PC-3 (cell line): Measurements from ENCODE around the gene IGFL2. TPM values are rescaled to one million over a fixed set of nuclear protein-coding genes. Genes with fewer than 3 reads are reported as not detected.

ENCODE experiments used
- ATAC-seq: fragments of 200-7000 bp; cut with Tn5 transposase; 2 replicates; pipeline ENCODE4 v1.9.1; 2020; ENCODE audit warnings: mild to moderate bottlenecking, moderate library complexity
- BruUV-seq: library from RNA; stranded (reverse); fragments of 400-500 nt; replicated peaks from 2 replicates; lab custom pipeline; 2021; lab: Mats Ljungman, UMichigan
- CTCF ChIA-PET: fragments of 300-600 bp; sonication (Branson Sonifier 250); formaldehyde crosslinking; loops from one replicate; lab custom pipeline; 2022; ENCODE audit warnings: antibody characterized with exemption; lab: Charles Lee
- POLR2A ChIA-PET: fragments of 300-600 bp; sonication (Branson Sonifier 250); formaldehyde crosslinking; loops from one replicate; lab custom pipeline; 2022; ENCODE audit warnings: antibody characterized with exemption; ENCODE audit not compliant: unreplicated experiment; lab: Charles Lee
- DNase-seq: peaks from one replicate; pipeline ENCODE4 v3.0.0-alpha.2; 2015
- H2AFZ ChIP-seq: fragments of 300-600 bp; sonication (generic); 2 replicates; pipeline ENCODE4 v1.6.0; 2016; ENCODE audit warnings: antibody characterized with exemption, low read length
- H3F3A ChIP-seq: fragments of 300-600 bp; sonication (generic); one replicate; pipeline ENCODE4 v1.6.0; 2017; ENCODE audit warnings: antibody characterized with exemption, low read length, control low read depth, mild to moderate bottlenecking; ENCODE audit not compliant: unreplicated experiment
- H3K27ac ChIP-seq: fragments of 300-600 bp; sonication (generic); 2 replicates; pipeline ENCODE4 v1.5.1; 2016; ENCODE audit warnings: mild to moderate bottlenecking, low read length
- H3K27me3 ChIP-seq: fragments of 300-600 bp; sonication (generic); 2 replicates; pipeline ENCODE4 v1.6.1; 2016; ENCODE audit warnings: low read length, mixed read lengths
- H3K36me3 ChIP-seq: fragments of 300-600 bp; sonication (generic); 2 replicates; pipeline ENCODE4 v1.6.1; 2016; ENCODE audit warnings: low read depth, mixed run types, low read length, mixed read lengths
- H3K4me1 ChIP-seq: fragments of 300-600 bp; sonication (generic); 2 replicates; pipeline ENCODE4 v1.5.1; 2016; ENCODE audit warnings: low read length; ENCODE audit not compliant: insufficient read depth
- H3K4me2 ChIP-seq: fragments of 300-600 bp; sonication (generic); 2 replicates; pipeline ENCODE4 v1.6.0; 2016; ENCODE audit warnings: low read length
- H3K4me3 ChIP-seq: fragments of 300-600 bp; sonication (generic); 2 replicates; pipeline ENCODE4 v1.5.1; 2016; ENCODE audit warnings: mild to moderate bottlenecking, low read length, mixed read lengths
- H3K79me2 ChIP-seq: fragments of 300-600 bp; sonication (generic); 2 replicates; pipeline ENCODE4 v1.6.1; 2017; ENCODE audit warnings: low read length, mixed read lengths
- H3K9ac ChIP-seq: fragments of 300-600 bp; sonication (generic); 2 replicates; pipeline ENCODE4 v1.6.0; 2016; ENCODE audit warnings: mild to moderate bottlenecking, low read length
- H3K9me2 ChIP-seq: fragments of 300-600 bp; sonication (generic); replicated peaks from 2 replicates; pipeline ENCODE4 v1.6.1; 2016; ENCODE audit warnings: mixed run types, low read length, mixed read lengths
- H3K9me3 ChIP-seq: fragments of 300-600 bp; sonication (generic); 2 replicates; pipeline ENCODE4 v1.6.1; 2016; ENCODE audit warnings: low read length, mixed read lengths
- H4K20me1 ChIP-seq: fragments of 300-600 bp; sonication (generic); 2 replicates; pipeline ENCODE4 v1.6.1; 2016; ENCODE audit warnings: low read length, mixed read lengths
- CTCF ChIP-seq: fragments of 300-600 bp; sonication (generic); conservative IDR thresholded peaks from 2 replicates; pipeline ENCODE4 v1.5.1; 2017; ENCODE audit warnings: antibody characterized with exemption, low read depth, mild to moderate bottlenecking, low read length
- EZH2 ChIP-seq: fragments of 300-600 bp; sonication (generic); IDR thresholded peaks from one replicate; pipeline ENCODE4 v1.6.1; 2017; ENCODE audit warnings: antibody characterized with exemption, mild to moderate bottlenecking, low read length; ENCODE audit not compliant: unreplicated experiment
- EZH2phosphoT487 ChIP-seq: fragments of 300-600 bp; sonication (generic); IDR thresholded peaks from 2 replicates; pipeline ENCODE4 v1.6.1; 2018; ENCODE audit warnings: mild to moderate bottlenecking, antibody characterized with exemption, low read length, borderline replicate concordance
- intact Hi-C: fragments of 100-400 bp; cut with micrococcal nuclease; formaldehyde crosslinking; loops from 2 replicates; pipeline ENCODE4 v1.9.0; 2023
- total RNA-seq: library from RNA; depleted of rRNA; stranded (reverse); fragments of >200 nt; gene quantifications from 2 replicates; pipeline ENCODE4 v1.2.3, GENCODE V29; 2014

IGFL2 gene
- total RNA-seq, 1 experiment from 2014 or later, result not detected

GRCh38 chr19:46116121-46116520, 31.9 kb upstream of the IGFL2 start:
- no peak for ATAC-seq
- no TSS peak for BruUV-seq
- Histone ChIP-seq H3K9me2 (no peaks in the 10 kb centered on the region), H3K36me3 (no peaks in the 10 kb centered on the region), H3K79me2 (no peaks in the 10 kb centered on the region), H3K9me3 (no peaks in the 10 kb centered on the region), H3K27ac (peak overlapping the region; percentile 56), H2AFZ (no peak overlapping the region), H3K4me3 (no peak overlapping the region), H4K20me1 (no peaks in the 10 kb centered on the region), H3F3A (no peaks in the 10 kb centered on the region), H3K9ac (no peak overlapping the region), H3K4me2 (0 out of 2 replicates have a peak overlapping the region, but pooled peaks have one; percentile 65), H3K4me1 (peaks cover 35% of the 10 kb centered on the region), H3K27me3 (peaks cover 5% of the 10 kb centered on the region; the same call in 1 of the 2 replicates)
- no peak for DNase-seq
- CTCF ChIA-PET, result no interaction called here
- intact Hi-C loops, result no loop called here
- TF ChIP-seq CTCF, result no peak
- no peak for TF ChIP-seq EZH2
- TF ChIP-seq EZH2phosphoT487, result no peak
- POLR2A ChIA-PET, result no interaction called here

DNA sequence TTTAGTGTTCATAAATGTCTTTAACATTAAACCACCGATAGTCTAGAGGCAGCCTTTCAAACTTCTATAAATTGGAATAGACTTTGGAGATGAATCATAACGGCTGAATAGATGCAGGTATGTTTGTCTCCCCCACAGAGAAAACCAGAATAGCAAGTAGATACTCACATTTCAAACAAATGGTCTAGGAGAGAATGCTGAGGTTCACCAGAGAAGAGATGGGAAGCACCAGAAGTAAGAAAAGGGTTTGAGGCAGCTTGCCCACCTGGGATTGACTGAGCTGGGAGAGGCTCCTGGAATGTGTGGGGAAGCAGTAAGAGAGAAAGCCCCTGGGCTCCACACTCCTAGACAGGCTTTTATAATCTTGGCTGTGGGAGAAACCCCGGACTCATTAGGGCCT, 29.9 kb upstream of the IGFL2 start:
- Histone ChIP-seq H3K79me2 (no peaks in the 10 kb centered on the region), H3K4me3 (no peak overlapping the region), H3K36me3 (no peaks in the 10 kb centered on the region), H3K4me1 (peaks cover 35% of the 10 kb centered on the region), H4K20me1 (no peaks in the 10 kb centered on the region), H3K27ac (peak overlapping the region; percentile 46), H3K9me3 (no peaks in the 10 kb centered on the region), H3F3A (no peaks in the 10 kb centered on the region), H3K9ac (no peak overlapping the region), H2AFZ (no peak overlapping the region), H3K4me2 (peak overlapping the region; percentile 48), H3K27me3 (no peaks in the 10 kb centered on the region), H3K9me2 (no peaks in the 10 kb centered on the region)
- ATAC-seq, result peak; percentile 31; the same call in 1 of the 2 replicates
- no TSS peak for BruUV-seq
- ChIA-PET POLR2A (no interaction called here), CTCF (no interaction called here)
- intact Hi-C loops, result no loop called here
- TF ChIP-seq EZH2, result no peak
- no peak for TF ChIP-seq CTCF
- TF ChIP-seq EZH2phosphoT487, result no peak
- DNase-seq, result peak; percentile 72

- Histone ChIP-seq H3K27ac (no peak within 1 kb of the TSS), H3K4me2 (no peak within 1 kb of the TSS), H3K27me3 (peaks cover 56% of the 10 kb centered on the region), H2AFZ (no peak within 1 kb of the TSS), H3K9me3 (no peaks in the 10 kb centered on the region), H3K9me2 (no peaks in the 10 kb centered on the region), H3K4me1 (no peaks in the 10 kb centered on the region), H3K9ac (no peak within 1 kb of the TSS), H4K20me1 (no peaks in the 10 kb centered on the region), H3F3A (no peaks in the 10 kb centered on the region), H3K4me3 (no peak within 1 kb of the TSS), H3K36me3 (no peaks in the 10 kb centered on the region), H3K79me2 (no peaks in the 10 kb centered on the region)
- intact Hi-C loops, result no loop called here
- ATAC-seq, result no peak
- no peak for DNase-seq
- POLR2A ChIA-PET, result no interaction called here
- no peak for TF ChIP-seq CTCF
- BruUV-seq, result no TSS peak
- CTCF ChIA-PET, result no interaction called here
These were observed 23.4 kb upstream of the IGFL2 start, which contains the start of gene IGFL3 for GRCh38 chr19:46124638-46125115. Gene IGFL3 (minus strand): TSS chr19:46124688. CDS start chr19:46124649, 39 bp downstream.
